Stomach (tissue), 4 donors: ENCODE results near the gene TRIM29.

Source experiments
- EP300 ChIP-seq: sonication (generic); formaldehyde crosslinking; IDR thresholded peaks from one replicate; pipeline ENCODE4 v1.6.1; 2017; ENCODE audit warnings: antibody characterized with exemption
- POLR2A ChIP-seq, 4 donors: fragments of 450-650 bp; IDR thresholded peaks; one replicate each; pipeline ENCODE4 v1.6.1; 2016; ENCODE audit warnings: antibody characterized with exemption in 4 of 4, control low read depth in 2 of 4, mild to moderate bottlenecking in 1 of 4, moderate library complexity in 1 of 4
- POLR2AphosphoS5 ChIP-seq, 3 donors: sonication (generic); formaldehyde crosslinking; IDR thresholded peaks; one replicate each; pipeline ENCODE4 v1.6.1; 2016; ENCODE audit warnings: antibody characterized with exemption in 3 of 3
- TF ChIP-seq, protein P1 (sequence below), 7 experiments: fragments of 450-650 bp in 4 of 7; fragments of 200-600 bp in 3 of 7; sonication (generic) in 3 of 7; IDR thresholded peaks; one replicate each; pipeline ENCODE4 v1.5.1; 2016 to 2019; ENCODE audit warnings: antibody characterized with exemption in 7 of 7, control low read depth in 2 of 7, mild to moderate bottlenecking in 1 of 7

DNA sequence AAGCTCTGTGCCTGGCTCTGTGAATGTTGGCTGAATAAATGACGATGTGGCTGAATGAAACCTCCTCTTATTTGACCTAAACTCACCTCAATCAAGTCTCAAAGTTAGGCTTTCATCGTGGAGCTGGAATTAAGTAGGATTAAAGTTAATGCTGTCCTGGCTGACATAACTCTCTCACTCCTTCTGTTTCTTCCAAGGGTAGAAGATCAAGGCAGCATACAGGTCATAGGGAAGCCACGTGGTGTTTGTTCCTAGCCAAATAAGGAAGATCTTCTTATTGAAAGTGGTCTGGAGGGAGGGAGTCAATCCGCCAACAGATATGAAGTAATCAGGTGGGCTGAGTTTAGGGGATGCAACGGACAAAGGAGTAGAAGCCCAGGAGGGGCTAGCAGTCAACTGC lies 59.5 kb downstream of the TRIM29 start:
- TF ChIP-seq, protein P1, sequence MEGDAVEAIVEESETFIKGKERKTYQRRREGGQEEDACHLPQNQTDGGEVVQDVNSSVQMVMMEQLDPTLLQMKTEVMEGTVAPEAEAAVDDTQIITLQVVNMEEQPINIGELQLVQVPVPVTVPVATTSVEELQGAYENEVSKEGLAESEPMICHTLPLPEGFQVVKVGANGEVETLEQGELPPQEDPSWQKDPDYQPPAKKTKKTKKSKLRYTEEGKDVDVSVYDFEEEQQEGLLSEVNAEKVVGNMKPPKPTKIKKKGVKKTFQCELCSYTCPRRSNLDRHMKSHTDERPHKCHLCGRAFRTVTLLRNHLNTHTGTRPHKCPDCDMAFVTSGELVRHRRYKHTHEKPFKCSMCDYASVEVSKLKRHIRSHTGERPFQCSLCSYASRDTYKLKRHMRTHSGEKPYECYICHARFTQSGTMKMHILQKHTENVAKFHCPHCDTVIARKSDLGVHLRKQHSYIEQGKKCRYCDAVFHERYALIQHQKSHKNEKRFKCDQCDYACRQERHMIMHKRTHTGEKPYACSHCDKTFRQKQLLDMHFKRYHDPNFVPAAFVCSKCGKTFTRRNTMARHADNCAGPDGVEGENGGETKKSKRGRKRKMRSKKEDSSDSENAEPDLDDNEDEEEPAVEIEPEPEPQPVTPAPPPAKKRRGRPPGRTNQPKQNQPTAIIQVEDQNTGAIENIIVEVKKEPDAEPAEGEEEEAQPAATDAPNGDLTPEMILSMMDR (IDR thresholded peaks at IDR 0.05): no peak
- TF ChIP-seq POLR2AphosphoS5 (IDR thresholded peaks at IDR 0.05) (no peak), EP300 (no peak), POLR2A (IDR thresholded peaks at IDR 0.05) (no peak)
